Left lung (tissue), 14 donors: ENCODE results near the gene PLCL1. TPM values are rescaled to one million over a fixed set of nuclear protein-coding genes. Genes with fewer than 3 reads are reported as not detected.

Experiments
- ATAC-seq: fragments of 200-7000 bp; cut with Tn5 transposase; one replicate; pipeline ENCODE4 v1.9.1; 2020; ENCODE audit warnings: moderate library complexity
- DNase-seq, 4 donors: peaks; one replicate each; pipeline ENCODE4 v3.0.0-alpha.2; 2013 to 2020
- H3K27ac ChIP-seq, 2 donors: fragments of 200-600 bp; sonication (generic) in 1 of 2; one replicate each; pipeline versions ENCODE4 v1.5.0 to v1.8.0; 2020 to 2021
- H3K27me3 ChIP-seq, 2 donors: fragments of 200-600 bp; sonication (generic) in 1 of 2; one replicate each; pipeline versions ENCODE4 v1.5.0 to v1.8.0; 2020 to 2021
- H3K36me3 ChIP-seq, 2 donors: fragments of 200-600 bp; sonication (generic) in 1 of 2; one replicate each; pipeline versions ENCODE4 v1.5.0 to v1.8.0; 2020 to 2021
- H3K4me1 ChIP-seq, 2 donors: fragments of 200-600 bp; one replicate each; pipeline ENCODE4 v1.8.0; 2021
- H3K4me3 ChIP-seq, 2 donors: fragments of 200-600 bp; sonication (generic) in 1 of 2; one replicate each; pipeline versions ENCODE4 v1.5.0 to v1.8.0; 2020 to 2021; ENCODE audit warnings: mild to moderate bottlenecking in 1 of 2
- H3K9me3 ChIP-seq, 2 donors: fragments of 200-600 bp; sonication (generic) in 1 of 2; one replicate each; pipeline versions ENCODE4 v1.5.0 to v1.8.0; 2020 to 2021
- CTCF ChIP-seq, 2 donors: fragments of 200-600 bp; sonication (generic) in 1 of 2; IDR thresholded peaks; one replicate each; pipeline versions ENCODE4 v1.5.0 to v1.8.0; 2021; ENCODE audit warnings: antibody characterized with exemption in 2 of 2
- intact Hi-C, 2 donors: fragments of 100-400 bp; cut with DNase I; formaldehyde crosslinking; loops; one replicate each; pipeline versions ENCODE4 v1.11.2 to v1.14.2; 2022
- long read RNA-seq, 12 donors: library from polyadenylated mRNA in 2 of 12; unstranded in 2 of 12; transcript quantifications; one replicate each; pipeline ENCODE4 v2.0.0 and lab custom pipeline, GENCODE V29; 2019 to 2026
- polyA plus RNA-seq, 6 donors: library from polyadenylated mRNA; unstranded; fragments of 120-200 nt; gene quantifications; one replicate each; pipeline ENCODE4 v1.2.1, GENCODE V29; 2013; ENCODE audit not compliant: insufficient read length in 6 of 6
- total RNA-seq, 2 donors: library from RNA; stranded (reverse); fragmentation: NEBNext Ultra II Directional; extraction: Animal tissue kit (Norgen Biotek cat#: 25700); gene quantifications; one replicate each; pipeline ENCODE4 v1.2.1, GENCODE V29; 2021
- donor health status: DM: no; HTN: yes; CAD: no.
- donor health status: DM: no; HTN: no; CAD: no.

The PLCL1 gene
- total RNA-seq (1 to 10 TPM; 3.4 to 3.9 TPM), polyA plus RNA-seq (10 to 100 TPM in 4 of 6 donors, 1 to 10 TPM in 2; 7.9 to 15.3 (median 11.9) TPM)
- long read RNA-seq, donor 1, full-length matches to known transcripts = 2 of 2 reads
- long read RNA-seq, donor 1, partial matches to known transcripts = 0 of 2 reads
- long read RNA-seq, donor 1, other reads (novel, unspliced or antisense) = 0 of 2 reads
- long read RNA-seq, donor 2, full-length matches to known transcripts = 2 of 11 reads
- long read RNA-seq, donor 2, partial matches to known transcripts = 9 of 11 reads
- long read RNA-seq, donor 2, other reads (novel, unspliced or antisense) = 0 of 11 reads
- long read RNA-seq, donor 3, full-length matches to known transcripts = 1 of 1 reads
- long read RNA-seq, donor 3, partial matches to known transcripts = 0 of 1 reads
- long read RNA-seq, donor 3, other reads (novel, unspliced or antisense) = 0 of 1 reads
- long read RNA-seq, donor 4 = 0 reads
- long read RNA-seq, donor 5, full-length matches to known transcripts = 2 of 2 reads
- long read RNA-seq, donor 5, partial matches to known transcripts = 0 of 2 reads
- long read RNA-seq, donor 5, other reads (novel, unspliced or antisense) = 0 of 2 reads
- long read RNA-seq, donor 6, full-length matches to known transcripts = 1 of 1 reads
- long read RNA-seq, donor 6, partial matches to known transcripts = 0 of 1 reads
- long read RNA-seq, donor 6, other reads (novel, unspliced or antisense) = 0 of 1 reads
- long read RNA-seq, donor 7, full-length matches to known transcripts = 3 of 3 reads
- long read RNA-seq, donor 7, partial matches to known transcripts = 0 of 3 reads
- long read RNA-seq, donor 7, other reads (novel, unspliced or antisense) = 0 of 3 reads
- long read RNA-seq, donor 8 = 0 reads
- long read RNA-seq, donor 9 = 0 reads
- long read RNA-seq, donor 10 = 0 reads
- long read RNA-seq, donor 11, full-length matches to known transcripts = 3 of 3 reads
- long read RNA-seq, donor 11, partial matches to known transcripts = 0 of 3 reads
- long read RNA-seq, donor 11, other reads (novel, unspliced or antisense) = 0 of 3 reads
- long read RNA-seq, donor 12, full-length matches to known transcripts = 1 of 1 reads
- long read RNA-seq, donor 12, partial matches to known transcripts = 0 of 1 reads
- long read RNA-seq, donor 12, other reads (novel, unspliced or antisense) = 0 of 1 reads

- ATAC-seq (peak; percentile 99), DNase-seq (peak; percentile 85 to 96 (median 94))
- Histone ChIP-seq H3K36me3 (no peaks in the 10 kb centered on the region), H3K27me3 (peaks cover 0 to 23% of the 10 kb centered on the region in 2 donors), H3K4me3 (peak within 1 kb of the TSS; percentile 71 to 79), H3K4me1 (peaks cover 4 to 22% of the 10 kb centered on the region in 2 donors), H3K9me3 (no peaks in the 10 kb centered on the region), H3K27ac (peak within 1 kb of the TSS; percentile 50 to 67)
- no peak for TF ChIP-seq CTCF (IDR thresholded peaks at IDR 0.05)
- intact Hi-C loops = loop anchor here in 1 of 2 donors (5.0 kb wide), 2 partner anchors 323 to 493 kb away; no protein-coding TSS in a partner anchor
Observed at GRCh38 chr2:197804049-197804757, at the start of gene PLCL1. TSS of gene PLCL1 (plus strand) at chr2:197804593.

GRCh38 chr2:197759013-197759412 lies 45.4 kb upstream of the PLCL1 start:
- Histone ChIP-seq H3K9me3 (peaks cover 0 to 27% of the 10 kb centered on the region in 2 donors), H3K4me3 (no peak overlapping the region), H3K27me3 (no peaks in the 10 kb centered on the region), H3K36me3 (no peaks in the 10 kb centered on the region), H3K4me1 (no peaks in the 10 kb centered on the region), H3K27ac (no peak overlapping the region)
- ATAC-seq (no peak), DNase-seq (no peak)
- TF ChIP-seq CTCF (IDR thresholded peaks at IDR 0.05) = no peak
- intact Hi-C loops = no loop called here

GRCh38 chr2:197759625-197760292 lies 44.6 kb upstream of the PLCL1 start:
- ATAC-seq (no peak), DNase-seq (no peak)

More at GRCh38 chr2:197759625-197760292, 44.6 kb upstream of the PLCL1 start:
- Histone ChIP-seq H3K4me3 (no peak overlapping the region), H3K27ac (no peak overlapping the region), H3K9me3 (peaks cover 0 to 27% of the 10 kb centered on the region in 2 donors), H3K27me3 (no peaks in the 10 kb centered on the region), H3K36me3 (no peaks in the 10 kb centered on the region), H3K4me1 (no peaks in the 10 kb centered on the region)
- no peak for TF ChIP-seq CTCF (IDR thresholded peaks at IDR 0.05)
- intact Hi-C loops = no loop called here
